ENCODE results near the gene KMT2B.
A peak's percentile ranks its signal among the peaks of the same experiment; 100 is the strongest.

Gene KMT2B

DNA sequence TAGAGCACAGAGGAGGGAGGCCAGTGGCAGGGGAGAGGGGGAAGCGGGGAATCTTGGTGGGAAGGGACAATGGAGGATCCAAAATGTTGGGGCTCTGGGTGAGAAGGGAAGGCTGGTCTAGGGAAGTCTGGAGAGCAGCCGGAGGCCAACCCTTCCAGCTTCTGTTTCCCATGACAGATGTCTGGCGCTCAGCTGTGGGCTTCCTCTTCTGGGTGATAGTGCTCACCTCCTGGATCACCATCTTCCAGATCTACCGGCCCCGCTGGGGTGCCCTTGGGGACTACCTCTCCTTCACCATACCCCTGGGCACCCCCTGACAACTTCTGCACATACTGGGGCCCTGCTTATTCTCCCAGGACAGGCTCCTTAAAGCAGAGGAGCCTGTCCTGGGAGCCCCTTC, 28.7 kb downstream of the KMT2B start:
- Histone ChIP-seq H3K27ac (ENCODE audit: low read length) (no peak overlapping the region), H3K4me1 (ENCODE audit: low read length) (peaks cover 26% of the 10 kb centered on the region), H3K79me2 (ENCODE audit: low read length) (peaks cover 40% of the 10 kb centered on the region), H4K20me1 (ENCODE audit: insufficient read depth, low read length) (no peaks in the 10 kb centered on the region), H3K4me2 (ENCODE audit: low read depth, low read length) (peak overlapping the region; percentile 86), H3K9ac (ENCODE audit: low read length) (peak overlapping the region; percentile 84; the same call in 1 of the 2 replicates), H3K9me3 (replicated peaks; ENCODE audit: insufficient read depth, low read length) (no peaks in the 10 kb centered on the region), H3K36me3 (replicated peaks; ENCODE audit: insufficient read depth, low read length) (no peaks in the 10 kb centered on the region), H3K27me3 (replicated peaks; ENCODE audit: insufficient read depth, low read length) (no peaks in the 10 kb centered on the region), H3K4me3 (ENCODE audit: low read length) (0 out of 2 replicates have a peak overlapping the region, but pooled peaks have one; percentile 90), H2AFZ (ENCODE audit: low read length) (no peak overlapping the region), H3K9me2 (replicated peaks; ENCODE audit: insufficient read depth, low read length) (no peaks in the 10 kb centered on the region), H3F3A (ENCODE audit: insufficient read depth, low read length) (peaks cover 15% of the 10 kb centered on the region; the same call in 1 of the 2 replicates)
- TF ChIP-seq EZH2phosphoT487 (IDR thresholded peaks at IDR 0.05; ENCODE audit: low read length) (no peak), EZH2 (optimal IDR thresholded peaks at IDR 0.05; ENCODE audit: low read depth, low read length) (no peak)
- TF ChIP-seq, protein P1, sequence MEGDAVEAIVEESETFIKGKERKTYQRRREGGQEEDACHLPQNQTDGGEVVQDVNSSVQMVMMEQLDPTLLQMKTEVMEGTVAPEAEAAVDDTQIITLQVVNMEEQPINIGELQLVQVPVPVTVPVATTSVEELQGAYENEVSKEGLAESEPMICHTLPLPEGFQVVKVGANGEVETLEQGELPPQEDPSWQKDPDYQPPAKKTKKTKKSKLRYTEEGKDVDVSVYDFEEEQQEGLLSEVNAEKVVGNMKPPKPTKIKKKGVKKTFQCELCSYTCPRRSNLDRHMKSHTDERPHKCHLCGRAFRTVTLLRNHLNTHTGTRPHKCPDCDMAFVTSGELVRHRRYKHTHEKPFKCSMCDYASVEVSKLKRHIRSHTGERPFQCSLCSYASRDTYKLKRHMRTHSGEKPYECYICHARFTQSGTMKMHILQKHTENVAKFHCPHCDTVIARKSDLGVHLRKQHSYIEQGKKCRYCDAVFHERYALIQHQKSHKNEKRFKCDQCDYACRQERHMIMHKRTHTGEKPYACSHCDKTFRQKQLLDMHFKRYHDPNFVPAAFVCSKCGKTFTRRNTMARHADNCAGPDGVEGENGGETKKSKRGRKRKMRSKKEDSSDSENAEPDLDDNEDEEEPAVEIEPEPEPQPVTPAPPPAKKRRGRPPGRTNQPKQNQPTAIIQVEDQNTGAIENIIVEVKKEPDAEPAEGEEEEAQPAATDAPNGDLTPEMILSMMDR (IDR thresholded peaks at IDR 0.05; ENCODE audit: low read length) = no peak
- DNase-seq = no peak

DNA sequence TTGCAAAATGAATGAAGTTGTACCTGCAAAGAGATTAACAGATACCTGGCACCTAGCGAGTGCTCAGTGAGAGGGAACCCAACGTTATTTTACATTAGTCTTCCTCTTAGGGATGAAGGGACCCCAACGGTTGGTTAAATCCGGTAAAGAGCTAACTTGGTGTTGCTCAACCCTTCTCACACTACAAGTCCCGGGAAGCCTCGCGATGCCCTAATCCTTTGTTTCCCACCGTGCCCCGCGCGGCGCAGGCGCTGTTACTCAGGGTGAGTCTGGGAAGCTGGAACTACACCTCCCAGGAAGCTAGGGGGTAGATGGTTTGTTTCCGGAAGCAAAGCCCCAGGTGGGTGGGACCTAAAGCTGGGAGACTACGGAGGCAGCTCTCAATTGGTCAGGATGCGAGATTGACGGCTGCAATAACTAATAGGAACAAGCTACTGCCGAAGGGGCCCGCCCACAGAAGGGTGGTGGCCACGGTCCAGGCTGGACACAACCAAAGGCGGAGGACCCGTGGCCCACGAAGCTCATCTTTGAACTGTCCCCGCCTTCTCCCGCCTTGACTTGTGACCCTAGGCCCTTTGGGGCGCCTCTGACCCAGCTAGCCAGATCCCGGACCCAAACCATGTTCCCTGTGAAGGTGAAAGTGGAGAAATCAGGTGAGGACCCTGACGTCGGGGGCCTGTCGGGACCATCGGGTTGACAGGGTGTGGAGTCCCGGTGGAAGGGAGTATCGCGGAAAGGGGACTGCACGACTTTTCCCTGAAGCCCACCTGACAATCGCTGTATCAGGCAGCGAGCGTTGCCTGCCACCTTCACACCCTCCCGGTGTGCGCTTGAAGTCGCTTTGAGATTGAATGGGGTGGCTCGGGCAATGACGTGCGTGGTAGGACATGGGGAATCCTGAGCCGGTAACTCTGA, 30.6 kb downstream of the KMT2B start, which contains the start of gene LIN37:
Gene LIN37 (plus strand): TSS at position 471 of the 915 bp plus-strand sequence. CDS start 149 bp downstream, at position 620.
- Histone ChIP-seq H4K20me1 (ENCODE audit: insufficient read depth, low read length) (no peaks in the 10 kb centered on the region), H3K79me2 (ENCODE audit: low read length) (peaks cover 40% of the 10 kb centered on the region), H3K9me2 (replicated peaks; ENCODE audit: insufficient read depth, low read length) (no peaks in the 10 kb centered on the region), H3K4me1 (ENCODE audit: low read length) (peaks cover 17% of the 10 kb centered on the region), H3F3A (ENCODE audit: insufficient read depth, low read length) (peaks cover 4% of the 10 kb centered on the region; the same call in 1 of the 2 replicates), H3K9me3 (replicated peaks; ENCODE audit: insufficient read depth, low read length) (no peaks in the 10 kb centered on the region), H3K36me3 (replicated peaks; ENCODE audit: insufficient read depth, low read length) (no peaks in the 10 kb centered on the region), H3K9ac (ENCODE audit: low read length) (peak within 1 kb of the TSS; percentile 69), H3K27ac (ENCODE audit: low read length) (no peak within 1 kb of the TSS), H3K4me3 (ENCODE audit: low read length) (peak within 1 kb of the TSS; percentile 87), H3K4me2 (ENCODE audit: low read depth, low read length) (peak within 1 kb of the TSS; percentile 81), H3K27me3 (replicated peaks; ENCODE audit: insufficient read depth, low read length) (no peaks in the 10 kb centered on the region), H2AFZ (ENCODE audit: low read length) (peak within 1 kb of the TSS; percentile 91)
- TF ChIP-seq, protein P1 (IDR thresholded peaks at IDR 0.05; ENCODE audit: low read length) = no peak
- TF ChIP-seq EZH2phosphoT487 (IDR thresholded peaks at IDR 0.05; ENCODE audit: low read length) = no peak
- no peak for TF ChIP-seq EZH2 (optimal IDR thresholded peaks at IDR 0.05; ENCODE audit: low read depth, low read length)
- peak; percentile 99 for DNase-seq

DNA sequence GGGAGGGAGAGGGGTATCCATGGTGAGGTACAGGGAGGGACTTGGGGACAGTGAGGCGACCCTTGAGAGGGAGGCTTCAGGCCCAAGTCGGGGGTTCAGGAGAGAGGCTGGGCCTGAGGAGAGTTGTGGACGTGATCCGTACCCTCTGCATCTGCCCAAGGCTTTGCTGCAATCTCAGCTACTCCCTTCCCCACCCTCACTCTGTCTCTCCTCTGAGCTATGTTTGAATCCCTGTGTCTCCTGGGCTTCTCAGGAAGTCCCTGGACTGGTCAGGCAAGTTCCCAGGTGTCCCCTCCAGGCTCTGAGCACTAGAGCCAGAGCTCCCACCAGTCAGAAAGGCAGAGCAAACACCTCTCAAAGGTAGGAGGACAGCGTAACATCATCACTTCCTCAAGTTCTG, 32.4 kb downstream of the KMT2B start:
- Histone ChIP-seq H3K4me1 (ENCODE audit: low read length) (peaks cover 8% of the 10 kb centered on the region), H3K79me2 (ENCODE audit: low read length) (peaks cover 29% of the 10 kb centered on the region), H3K9ac (ENCODE audit: low read length) (no peak overlapping the region), H3K27ac (ENCODE audit: low read length) (no peak overlapping the region), H3K9me2 (replicated peaks; ENCODE audit: insufficient read depth, low read length) (no peaks in the 10 kb centered on the region), H3K9me3 (replicated peaks; ENCODE audit: insufficient read depth, low read length) (no peaks in the 10 kb centered on the region), H3K36me3 (replicated peaks; ENCODE audit: insufficient read depth, low read length) (no peaks in the 10 kb centered on the region), H3K4me2 (ENCODE audit: low read depth, low read length) (no peak overlapping the region), H3F3A (ENCODE audit: insufficient read depth, low read length) (no peaks in the 10 kb centered on the region), H2AFZ (ENCODE audit: low read length) (no peak overlapping the region), H3K4me3 (ENCODE audit: low read length) (no peak overlapping the region), H3K27me3 (replicated peaks; ENCODE audit: insufficient read depth, low read length) (no peaks in the 10 kb centered on the region), H4K20me1 (ENCODE audit: insufficient read depth, low read length) (no peaks in the 10 kb centered on the region)
- no peak for DNase-seq
- TF ChIP-seq, protein P1 (IDR thresholded peaks at IDR 0.05; ENCODE audit: low read length) = no peak
- no peak for TF ChIP-seq EZH2phosphoT487 (IDR thresholded peaks at IDR 0.05; ENCODE audit: low read length)
